Measurements from ENCODE around the gene ARL8A.
"Not testable (repeated sequence)": the region's sequence is repeated elsewhere in the genome, so short reads cannot be mapped to it uniquely, and the experiment has no call there.

The ARL8A gene

DNA sequence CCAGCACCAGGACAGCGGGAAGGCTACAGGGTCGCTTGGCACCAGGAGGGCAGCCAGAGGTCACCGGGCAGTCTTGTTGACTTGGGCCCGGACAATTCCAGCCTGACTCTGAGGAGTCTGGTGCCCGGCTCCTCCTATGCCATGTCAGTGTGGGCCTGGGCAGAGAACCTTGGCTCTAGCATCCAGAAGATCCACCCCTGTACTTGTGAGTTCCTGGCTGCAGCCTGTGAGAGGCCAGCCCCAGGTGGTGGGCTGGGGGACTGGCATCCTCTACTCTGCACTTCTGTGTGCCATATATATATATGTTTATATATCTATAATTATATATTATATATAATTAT lies 27.4 kb upstream of the ARL8A start:
- no peak for DNase-seq

DNA sequence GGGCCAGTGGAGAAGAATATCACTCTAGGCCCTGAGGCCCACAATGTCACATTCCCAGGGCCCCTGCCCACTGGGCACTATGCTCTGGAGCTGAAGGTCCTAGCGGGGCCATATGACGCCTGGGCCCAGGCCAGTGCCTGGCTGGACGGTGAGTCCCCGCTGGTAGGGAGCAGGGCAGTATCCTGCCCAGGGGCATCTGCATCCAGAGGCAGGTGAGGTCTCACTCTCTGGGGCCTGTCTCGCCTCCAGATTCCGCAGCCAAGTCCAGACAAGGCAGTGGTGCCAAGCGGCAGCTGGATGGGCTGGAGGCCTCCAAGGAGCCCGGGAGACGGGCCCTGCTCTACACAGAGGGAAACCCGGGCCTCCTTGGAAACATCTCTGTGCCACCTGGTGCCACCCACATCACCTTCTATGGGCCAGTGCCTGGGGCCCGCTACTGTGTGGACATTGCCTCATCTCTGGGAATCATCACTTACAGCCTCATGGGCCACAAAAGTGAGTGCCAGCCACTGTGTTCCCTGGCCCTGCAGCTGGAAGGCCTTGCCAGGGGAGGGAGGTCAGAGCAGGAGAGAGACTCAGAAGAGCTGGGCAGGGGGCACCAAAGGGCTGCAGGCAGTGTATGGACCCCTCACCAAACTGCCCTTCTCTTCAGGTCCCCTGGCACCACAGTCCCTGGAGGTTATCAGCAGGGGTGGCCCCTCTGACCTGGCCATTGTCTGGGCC lies 26.9 kb upstream of the ARL8A start:
- DNase-seq, result no peak

DNA sequence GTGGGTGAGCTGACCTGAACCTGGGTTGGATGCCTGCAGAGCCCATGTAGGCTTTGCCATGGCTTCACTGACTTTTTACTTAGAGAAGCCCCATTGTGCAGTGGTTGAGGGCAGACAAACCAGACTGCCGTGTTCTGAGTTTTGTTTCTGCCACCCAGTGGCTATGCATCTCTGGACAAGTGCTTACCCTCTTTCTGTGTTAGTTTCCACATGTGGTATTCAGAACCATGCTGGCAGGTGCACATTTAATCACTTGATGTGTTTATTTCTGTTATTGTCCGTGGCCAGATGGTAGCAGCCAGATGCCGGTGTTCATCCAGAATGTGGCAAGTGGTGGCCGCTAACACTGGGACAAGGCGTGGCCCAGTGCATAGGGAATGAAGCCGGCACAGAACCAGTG lies 26.2 kb upstream of the ARL8A start:
- DNase-seq, result no peak

DNA sequence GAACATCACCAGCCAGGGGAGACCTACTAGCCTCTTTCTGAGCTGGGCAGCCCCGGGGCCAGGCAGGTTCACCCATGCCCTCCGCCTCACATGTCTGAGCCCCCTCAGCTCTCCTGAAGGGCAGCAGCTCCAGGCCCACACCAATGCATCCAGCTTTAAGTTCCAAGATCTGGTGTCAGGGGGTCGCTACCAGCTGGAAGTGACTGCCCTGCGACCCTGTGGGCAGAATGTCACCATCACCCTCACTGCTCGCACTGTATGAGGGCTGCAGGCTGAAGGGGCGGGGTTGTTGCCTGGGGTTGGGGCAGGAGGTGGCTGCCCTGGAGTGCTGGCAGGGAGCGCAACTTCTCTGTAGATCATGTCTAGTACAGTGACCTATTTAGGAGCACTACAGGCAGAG lies 24.3 kb upstream of the ARL8A start:
- DNase-seq, result no peak

DNA sequence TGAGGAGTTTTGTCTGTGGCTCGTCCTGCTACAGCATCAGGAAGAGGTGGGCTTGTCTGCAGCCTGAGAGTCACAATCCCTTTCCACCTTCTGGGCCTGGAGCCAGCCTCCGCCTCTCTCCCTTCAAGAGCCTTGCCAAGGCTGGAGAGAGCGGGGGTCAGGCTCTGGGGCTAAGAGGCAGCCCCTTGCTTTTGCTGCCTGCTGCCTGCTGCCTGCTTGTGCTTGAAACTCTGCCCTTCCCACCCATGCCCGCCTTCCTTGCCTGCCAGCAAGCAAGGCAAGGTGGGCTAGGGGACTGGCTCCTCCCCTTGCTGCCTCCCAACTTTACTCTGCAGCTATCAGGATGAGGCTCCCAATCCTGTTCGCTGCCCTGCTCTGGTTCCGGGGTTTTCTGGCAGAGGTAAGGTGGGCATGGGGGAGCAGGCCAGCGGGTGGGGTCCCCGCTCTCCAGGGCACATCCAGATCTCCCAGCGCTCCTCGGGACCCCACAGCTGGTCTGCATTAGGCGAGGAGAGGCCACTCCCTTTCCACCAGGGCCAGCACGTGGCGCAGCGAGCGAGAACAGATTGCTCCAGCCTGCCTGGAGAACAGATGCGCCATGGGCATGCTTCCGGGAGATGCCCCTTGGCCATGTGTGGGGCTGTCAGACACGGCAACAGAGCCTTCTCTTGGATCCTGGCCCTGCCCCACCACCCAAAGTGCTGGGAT lies 23.3 kb upstream of the ARL8A start:
- DNase-seq, result no peak

DNA sequence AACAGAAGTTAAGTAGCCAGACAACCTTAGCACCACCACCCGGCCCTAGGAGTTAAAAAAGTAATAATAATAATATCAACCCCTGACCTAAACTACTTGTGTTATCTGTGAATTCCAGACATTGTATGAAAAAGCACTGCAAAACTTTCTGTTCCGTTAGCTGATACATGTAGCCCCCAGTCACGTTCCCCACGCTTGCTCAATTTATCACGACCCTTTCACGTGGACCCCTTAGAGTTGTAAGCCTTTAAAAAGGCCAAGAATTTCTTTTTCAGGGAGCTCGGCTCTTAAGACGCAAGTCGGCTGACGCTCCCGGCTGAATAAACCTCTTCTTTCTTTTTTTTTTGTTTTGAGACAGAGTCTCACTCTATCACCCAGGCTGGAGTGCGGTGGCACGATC lies 22.5 kb upstream of the ARL8A start:
- not testable (repeated sequence) for DNase-seq

DNA sequence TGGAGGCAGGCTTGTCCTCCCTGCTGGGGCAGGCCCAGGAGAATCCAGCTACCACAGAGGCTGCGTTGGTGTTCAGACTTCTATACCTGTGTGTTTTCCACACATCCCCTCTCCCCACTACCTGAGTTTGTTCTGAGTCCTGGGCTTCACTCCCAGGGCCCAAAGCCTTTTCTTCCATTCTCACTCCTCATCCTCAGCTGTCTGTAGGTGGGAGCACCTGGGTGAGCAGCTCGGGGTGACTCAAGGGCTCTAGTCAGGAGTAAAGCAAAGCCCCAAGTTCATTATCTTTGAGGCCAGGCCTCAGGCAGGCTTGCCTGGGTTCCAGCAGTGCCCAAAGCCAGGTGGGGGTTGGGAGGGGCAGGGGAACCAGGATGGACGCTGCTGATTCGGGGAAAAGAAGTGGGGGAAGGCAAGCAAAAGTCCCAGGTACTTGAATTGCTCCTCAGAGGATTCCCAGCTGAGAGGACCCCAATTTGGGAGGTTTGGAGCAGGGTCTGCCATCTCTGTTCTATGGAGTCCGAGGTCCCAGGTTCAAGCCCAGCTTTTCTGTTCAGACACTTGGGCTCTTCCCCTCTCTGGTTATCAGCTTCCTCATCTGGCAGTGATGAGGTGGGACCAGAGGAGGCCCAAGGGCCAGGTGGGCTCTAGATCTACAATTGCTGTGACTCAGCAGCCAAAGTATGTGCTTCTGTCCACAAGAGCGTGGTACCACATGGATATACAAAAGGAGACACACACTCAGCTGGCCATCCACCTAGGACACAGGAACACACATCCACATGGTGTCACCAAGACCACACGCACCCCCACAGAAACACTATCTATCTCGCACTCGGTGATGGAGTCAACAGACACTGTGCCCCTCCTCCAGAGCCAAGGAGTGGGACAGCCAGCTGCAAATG lies 21.7 kb upstream of the ARL8A start:
- peak; percentile 39 for DNase-seq

DNA sequence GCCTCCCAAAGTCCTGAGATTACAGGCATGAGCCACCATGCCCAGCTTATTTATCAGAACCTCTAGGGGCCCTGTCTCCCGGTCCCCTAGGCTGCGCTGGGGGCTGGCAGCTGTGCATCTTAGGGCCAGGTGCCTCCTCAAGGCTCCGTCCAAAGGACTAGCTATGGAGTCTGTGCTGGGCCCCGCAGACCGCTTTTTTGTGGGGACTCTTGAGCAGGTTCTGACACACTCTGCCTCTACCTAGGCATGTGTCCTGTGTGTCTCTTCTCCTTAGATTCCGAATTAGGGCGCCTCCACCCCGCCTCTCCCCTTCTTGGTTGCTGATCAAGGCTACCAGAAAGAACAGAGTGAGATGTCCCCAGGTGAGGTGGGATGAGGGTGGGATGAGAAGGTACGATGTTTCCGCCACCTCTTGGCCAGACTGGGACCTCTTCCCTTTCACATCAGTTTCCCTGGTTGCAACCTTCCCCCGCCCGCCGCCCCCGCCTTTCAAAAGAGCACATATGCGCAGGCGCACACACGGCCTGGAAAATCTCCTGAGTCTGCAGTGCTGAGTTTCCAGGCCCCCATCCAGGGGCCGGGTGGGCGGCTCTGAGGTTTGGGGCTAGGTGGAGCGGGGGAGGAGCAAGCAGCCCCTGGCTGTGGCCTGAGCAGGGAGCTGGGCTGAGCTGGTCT lies 20.9 kb upstream of the ARL8A start:
- peak; percentile 83 for DNase-seq

DNA sequence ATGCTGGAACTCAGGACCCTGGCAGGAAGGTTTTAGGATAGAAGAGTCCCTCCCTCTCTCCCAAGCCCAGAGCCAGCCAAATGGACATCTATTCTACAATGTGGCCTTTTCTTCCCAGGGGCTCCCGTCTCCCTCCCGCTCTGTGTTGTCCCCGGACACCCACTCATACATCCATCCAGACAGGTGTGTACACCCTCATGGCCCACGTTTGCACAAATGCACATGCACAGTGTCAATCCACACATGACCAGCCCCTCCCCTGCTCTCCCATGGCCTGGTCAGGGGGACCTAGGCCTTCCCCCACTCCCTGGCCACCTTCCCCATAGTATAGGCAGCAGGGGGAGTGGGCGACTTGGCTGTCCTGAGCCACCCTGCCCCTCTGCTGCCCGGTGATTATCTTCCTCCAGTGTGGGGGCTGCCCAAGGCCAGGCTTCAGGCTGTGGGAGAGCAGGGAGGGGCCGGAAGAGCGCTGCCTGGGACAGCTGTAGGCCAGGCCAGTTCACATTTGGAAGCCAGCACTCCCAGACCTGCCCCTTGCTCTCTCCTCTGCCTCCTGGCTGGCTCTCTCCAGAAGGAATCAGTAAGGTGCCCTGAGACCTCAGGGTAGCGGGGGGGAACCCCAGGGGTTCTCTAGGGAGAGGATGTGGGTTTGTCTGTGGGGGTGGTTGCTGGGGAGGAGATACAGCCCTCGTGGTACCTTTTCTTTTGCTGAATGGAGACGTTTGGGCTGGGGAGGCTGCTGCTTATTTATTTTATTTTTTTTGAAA lies 19.9 kb upstream of the ARL8A start:
- DNase-seq, result peak; percentile 78

DNA sequence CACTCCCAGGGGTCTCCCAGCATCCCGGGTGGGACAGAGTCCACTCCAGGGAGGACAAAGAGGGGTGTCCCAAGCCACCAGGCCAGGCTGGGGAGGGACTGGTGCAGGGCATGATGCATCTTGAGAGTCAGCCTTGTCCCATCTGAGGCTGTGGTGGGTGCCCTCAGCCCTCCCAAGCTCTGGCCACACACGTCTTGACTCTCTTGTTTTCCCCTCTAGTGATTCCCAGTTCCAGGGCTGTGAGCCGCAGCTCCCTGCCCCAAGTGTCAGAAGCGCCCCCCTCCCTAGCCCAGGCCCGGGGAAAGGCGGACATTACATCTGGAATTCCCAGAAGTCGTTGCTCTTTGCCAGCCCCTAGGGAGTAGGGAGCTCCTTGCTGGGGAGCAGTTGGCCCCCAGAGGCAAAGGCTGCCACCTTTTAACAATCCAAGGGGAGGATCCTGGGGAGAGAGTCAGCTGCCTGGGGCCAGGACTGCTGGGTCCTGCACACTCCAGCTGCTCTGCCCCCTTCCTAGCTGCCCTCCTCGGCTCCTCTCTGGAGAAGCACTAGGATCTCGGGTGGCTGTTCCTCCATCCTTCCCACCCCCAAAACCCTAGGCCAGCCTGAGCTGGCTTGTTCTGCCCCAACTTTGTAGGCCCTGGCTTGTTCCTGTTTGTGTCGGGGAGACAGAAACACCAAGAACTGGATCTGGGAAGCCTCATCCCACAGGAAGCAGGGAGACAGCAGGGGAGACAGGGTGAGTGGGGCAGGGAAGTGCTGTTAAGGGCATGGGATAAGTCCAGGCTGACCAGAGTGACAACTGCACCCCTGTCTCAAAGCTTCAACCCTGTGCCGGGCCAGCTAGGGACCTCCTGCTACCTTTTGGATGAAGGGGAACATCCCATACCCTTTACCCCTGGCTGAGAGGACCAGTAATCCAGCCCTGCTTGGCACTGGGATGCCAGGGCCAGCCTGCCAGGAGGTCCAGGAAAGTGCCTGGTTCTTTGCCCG lies 19.0 kb upstream of the ARL8A start:
- DNase-seq, result peak; percentile 49

DNA sequence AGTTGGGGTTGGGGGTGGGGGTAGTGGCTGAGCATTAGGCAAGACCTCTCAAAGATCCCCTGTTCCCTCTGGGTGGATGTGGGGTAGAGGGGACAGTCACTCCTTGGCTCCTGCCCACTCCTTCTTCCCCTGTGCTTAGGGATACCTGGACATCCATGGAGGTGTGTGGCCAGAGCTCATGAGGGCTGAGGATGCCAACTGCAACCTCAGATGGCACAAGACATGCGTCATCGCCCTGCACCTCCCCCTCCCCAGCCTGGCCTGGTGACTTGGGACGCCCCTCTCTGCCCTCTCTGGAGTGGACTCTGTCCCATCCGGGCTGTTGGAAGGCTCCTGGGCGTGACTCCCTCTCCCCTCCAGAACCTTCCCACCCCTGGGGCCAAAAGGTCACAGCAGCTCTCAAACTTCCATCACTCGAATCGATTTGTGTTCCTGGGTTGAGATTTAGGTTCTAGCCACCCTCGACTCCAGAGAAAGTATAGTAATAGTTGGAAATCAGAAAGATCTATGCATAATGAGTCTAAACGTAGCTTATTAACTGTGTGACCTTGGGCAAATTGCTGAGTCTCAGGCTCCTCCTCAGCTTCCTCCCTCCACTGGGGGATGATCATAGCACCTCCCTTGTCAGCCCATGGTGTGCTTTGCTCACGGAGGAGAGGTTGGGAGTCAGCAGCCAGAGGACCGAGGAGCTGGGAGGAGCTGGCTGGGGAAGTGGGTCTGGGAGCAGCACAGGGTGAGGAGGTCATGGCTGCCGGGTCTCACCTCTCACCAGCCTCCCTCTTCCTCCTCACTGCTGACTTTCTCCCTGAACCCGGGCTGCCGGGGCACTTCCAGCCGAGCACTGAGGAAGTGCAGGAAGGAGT lies 18.1 kb upstream of the ARL8A start:
- peak; percentile 60 for DNase-seq

DNA sequence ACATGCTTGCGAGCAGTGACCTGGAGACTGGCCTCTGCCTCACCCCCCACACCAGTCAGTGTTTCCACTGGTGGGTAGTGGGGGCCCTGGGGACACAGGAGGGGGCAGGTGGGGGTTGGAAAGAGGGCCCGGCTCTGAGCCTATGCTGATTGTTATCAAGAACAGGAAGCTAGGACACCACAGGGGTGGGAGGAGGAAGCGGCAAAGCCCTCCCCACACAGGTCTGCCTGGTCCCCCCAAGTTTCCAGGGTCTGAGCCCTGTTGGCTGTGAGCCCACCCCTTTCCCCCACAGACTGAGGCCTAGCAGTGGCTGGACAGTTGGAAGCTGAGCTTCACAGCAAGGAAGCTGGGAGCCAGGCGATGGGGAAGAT lies 17.5 kb upstream of the ARL8A start:
- peak; percentile 80 for DNase-seq

DNA sequence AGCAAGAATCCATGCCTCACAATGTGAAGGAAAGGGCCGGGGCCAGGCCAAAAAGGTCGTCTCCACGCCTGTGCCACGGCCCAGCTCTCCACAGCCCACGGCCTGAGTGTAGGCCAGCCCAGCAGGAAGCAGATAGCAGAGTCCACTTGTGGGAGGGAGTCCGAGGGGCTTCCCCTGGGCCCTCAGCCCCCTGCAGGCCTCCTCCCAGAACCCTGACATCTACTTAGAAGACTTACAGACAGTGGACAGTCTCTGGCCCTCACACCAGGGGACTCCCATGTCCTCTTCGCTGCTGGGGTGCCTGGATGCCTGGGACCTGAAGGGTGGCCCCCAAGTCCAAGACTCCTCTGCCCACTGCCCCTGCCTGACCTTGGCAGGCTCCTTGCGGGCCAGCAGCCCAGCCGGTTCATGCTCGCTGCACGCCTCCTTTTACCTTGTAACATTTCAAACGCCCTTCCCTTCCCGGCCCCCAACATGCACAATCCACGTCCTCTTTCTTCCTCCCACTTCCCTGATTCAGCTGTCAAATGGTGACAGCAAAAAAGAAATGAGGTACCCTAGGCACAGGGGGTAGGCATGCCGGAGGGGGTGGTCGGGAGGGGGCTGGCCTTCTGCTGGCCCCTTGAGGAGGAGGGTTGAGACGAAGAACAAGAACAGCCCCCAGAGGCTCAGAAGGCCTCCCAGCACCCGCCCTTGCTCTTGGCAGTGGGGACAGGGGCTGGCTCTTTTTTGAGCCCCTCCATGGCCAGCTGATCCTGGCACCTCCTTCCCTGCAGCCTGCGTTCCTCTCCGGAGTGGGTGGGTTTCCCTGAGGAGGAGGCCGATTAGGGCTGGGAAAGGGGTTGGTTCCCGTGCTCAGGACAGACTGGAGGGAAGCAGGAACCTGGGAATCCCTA lies 16.9 kb upstream of the ARL8A start:
- peak; percentile 46 for DNase-seq

DNA sequence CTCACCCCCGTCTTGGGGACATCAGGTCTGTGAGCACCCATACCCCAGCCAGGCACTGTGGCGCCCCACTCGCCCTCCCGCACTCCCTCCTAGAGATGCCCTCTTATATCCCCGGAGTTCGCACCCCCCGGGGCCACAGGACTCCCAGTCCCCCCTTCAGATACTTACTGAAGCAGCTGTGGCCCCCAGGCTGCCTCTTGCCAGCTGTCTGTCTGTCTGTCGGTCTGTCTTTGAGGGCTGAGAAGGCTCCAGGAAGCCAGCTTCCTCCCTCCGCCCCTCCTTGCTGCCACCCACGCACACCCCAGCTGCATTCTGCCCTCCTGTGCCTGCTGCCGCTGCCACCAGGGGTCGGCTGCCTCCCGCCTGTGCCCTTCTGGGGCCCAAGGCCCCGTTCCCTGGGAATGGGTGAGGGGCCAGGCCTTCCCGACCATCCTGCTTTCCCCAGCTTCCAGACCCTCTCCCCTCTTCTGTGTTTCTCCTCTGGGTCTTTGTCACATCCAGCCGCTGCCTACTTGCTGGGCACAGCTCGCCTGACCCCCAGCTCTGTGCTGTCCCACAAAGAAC lies 15.9 kb upstream of the ARL8A start, which contains the start of gene PTPN7:
Gene PTPN7, minus strand, starts transcription at position 226 of the 564 bp plus-strand sequence. CDS start 1,200 bp downstream, outside the sequence.
- DNase-seq, result peak; percentile 95

DNA sequence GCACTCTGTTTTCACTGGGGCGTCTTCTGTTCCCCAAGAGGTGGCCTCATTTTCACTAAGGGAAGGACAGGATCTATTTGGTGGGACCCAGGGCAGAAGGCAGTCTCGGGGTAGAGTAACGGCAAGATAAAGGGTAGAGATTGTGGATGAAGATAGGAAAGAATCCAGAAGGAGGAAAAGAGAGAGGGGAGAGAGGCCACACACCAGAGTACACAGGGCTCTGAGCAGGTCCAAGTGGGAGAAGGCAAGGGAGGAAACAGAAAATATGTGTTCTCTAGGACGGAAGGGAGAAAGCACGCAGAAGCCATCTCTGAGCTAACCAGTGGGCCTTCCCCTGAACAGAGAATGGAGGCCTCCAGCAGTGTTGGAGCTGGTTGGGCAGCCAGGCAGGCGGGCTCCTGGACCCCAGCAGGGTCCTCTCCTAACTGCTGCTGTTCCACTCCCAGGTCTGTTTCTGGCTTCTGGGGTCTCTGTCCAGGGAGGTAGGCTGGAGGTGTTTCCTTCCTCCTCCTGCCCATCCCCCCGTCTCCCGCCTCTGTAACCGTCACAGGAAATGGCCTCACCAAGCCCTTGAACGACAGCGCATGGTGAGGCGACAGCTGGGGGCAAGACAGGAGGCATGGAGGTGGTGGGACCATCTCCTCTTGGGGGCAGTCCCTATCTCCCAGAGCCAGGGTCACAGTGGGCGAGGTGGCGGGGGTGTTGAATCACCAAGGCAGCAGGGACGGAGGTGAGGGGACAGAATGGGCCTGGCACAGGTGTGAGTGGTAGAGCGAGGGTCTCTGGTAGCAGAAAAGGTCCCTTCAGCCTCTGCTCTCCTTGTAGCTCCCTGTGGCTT lies 15.2 kb upstream of the ARL8A start:
- DNase-seq, result peak; percentile 87

DNA sequence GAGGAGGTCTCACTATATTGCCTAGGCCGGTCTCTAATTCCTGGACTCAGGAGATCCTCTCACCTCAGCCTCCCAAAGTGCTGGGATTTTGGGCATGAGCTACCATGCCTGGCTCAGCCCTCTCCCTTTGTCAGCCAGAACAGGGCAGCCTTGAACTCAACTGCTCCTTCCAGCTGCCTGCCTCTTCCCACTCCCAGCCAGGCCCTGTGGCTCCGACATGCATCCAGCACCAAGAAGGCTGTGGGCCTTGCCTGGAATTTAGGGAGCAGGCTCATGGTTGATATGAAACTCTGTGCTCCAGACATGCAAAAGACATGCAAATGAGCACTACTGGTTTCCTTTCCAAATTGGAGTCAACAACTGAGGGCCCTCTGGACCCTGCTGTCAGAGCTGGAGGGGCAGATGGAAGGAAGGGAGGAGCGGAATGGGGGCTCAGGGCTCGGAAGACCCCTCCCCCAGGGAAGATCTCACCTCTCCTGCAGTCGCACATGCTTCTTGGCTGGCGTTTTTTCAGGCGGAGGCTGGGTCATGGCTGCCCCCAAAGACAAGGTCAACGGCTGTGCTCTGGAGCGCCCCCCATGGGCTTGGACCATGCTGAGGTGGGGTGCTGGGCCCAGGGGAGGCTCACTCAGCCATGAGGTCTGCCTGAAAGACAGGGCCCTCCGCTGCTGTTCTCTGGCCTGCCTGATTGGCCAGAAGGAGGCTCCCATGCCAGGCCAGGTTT lies 14.4 kb upstream of the ARL8A start:
- peak; percentile 79 for DNase-seq

DNA sequence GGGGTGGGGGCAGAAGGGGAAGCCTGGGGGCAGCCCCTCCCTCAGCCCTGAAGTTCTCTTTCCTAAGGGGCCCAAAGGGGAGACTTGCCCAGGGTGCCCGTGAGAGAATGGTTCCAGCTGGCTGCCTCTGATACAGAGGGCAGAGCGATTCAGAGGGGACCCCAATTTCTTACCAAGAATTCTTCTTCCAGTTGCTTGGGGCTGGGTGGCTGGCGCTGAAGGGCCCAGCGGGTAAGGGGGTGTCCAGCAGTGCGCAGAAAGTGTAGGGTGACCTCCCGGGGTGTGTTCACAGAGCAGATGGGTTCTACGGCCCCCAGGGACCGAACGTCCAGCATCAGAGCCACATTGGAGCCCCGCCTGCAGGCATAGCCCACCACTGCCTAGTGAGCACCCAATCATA lies 13.4 kb upstream of the ARL8A start:
- no peak for DNase-seq

Measured in stimulated activated CD8-positive, alpha-beta memory T cell treated with anti-CD3 and anti-CD28 coated beads, Interleukin-4, amount 100 ng/mL, for 48 hours (primary cell).